Activated CD8-positive, alpha-beta memory T cell treated with anti-CD3 and anti-CD28 coated beads, Interleukin-2, amount 50 U/mL, for 1 hour (primary cell): Measurements from ENCODE around the gene TRUB2.
"Not testable (repeated sequence)": the region's sequence is repeated elsewhere in the genome, so short reads cannot be mapped to it uniquely, and the experiment has no call there.

Source experiments
- DNase-seq: peaks from one replicate; pipeline ENCODE4 v3.0.0-alpha.2; 2020; ENCODE audit errors: extremely low read depth

The TRUB2 gene

DNA sequence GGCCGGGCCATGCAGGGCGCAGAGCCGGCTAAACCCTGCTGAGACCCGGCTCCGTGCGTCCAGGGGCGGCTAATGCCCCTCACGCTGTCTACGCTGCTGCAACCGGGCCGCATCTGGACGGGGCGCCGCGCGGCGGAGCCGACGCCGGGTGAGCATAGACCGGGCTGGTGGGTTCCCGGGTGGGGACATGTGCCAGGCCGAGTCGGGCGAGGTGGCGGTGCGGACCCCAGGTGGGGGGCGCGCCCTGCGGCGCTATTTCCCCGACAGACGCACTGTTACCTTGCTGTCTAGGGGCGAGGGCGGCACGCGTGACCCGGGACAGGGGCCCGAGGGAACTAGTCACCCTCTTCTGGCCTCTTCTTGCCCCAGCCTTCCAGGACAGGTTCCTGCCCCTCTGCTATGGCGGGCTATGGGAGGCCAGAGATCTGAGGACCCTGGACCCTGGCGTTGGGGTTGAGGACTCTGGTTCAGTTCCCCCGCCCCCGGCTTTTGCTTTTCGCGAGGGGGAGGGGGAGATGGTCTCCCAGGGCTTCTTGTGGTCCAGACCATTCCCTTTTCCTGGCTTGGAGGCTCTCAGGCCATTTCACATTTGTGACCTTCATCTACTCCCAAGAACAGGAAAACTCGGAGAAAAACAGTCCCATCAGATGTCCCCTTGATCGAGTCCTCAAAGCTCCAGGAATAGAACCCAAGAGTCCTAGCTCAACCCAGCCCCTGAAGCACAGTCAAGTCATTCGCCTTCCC lies 18.6 kb upstream of the TRUB2 start:
- DNase-seq = no peak

DNA sequence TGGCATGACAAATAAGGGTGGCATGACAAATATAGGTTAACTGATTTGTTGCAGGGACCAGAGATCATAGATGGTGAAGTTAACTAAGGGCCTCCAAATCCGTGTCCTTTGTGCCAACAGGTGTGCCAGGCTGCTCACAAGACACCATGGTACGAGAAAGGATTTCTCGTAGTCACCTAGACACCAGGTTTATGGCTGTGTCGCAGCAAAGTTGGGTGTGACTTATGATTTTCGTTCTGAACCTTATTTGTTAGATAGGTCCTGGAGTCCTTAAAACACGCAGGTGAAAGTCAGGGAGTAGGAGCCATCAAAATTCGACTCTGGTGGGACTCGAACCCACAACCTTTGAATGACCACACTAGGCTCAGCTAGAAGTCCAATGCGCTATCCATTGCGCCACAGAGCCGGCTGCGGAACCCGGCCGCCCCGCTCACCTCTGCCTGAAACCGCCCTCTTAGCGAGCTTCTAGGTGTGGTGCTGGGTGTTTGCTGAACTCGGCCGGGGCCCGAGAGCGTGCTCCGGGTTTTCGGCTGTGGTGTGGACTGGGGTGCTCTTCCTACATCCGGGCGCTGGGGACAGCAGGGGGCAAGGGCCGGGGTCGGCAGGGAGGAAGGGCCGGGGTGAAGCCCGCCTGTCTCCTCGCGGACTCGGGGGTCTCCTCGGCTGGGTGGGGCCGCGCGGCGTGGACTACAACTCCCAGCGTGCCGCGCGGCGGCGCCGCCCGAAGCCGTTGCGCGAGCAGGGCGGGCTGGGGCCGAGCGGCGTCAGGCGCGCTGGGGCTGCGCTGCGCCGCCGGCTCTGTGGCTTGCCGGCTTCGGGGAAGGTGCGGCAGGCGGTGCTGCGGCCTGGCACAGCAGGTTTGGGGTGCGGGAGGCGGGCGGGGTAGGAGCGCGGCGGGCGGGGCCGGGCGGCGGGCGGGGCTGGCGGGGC lies 17.8 kb upstream of the TRUB2 start, which contains the start of gene SLC27A4:
TSS of gene SLC27A4 (plus strand) at position 767 of the 930 bp plus-strand sequence. CDS start 2,606 bp downstream, outside the sequence.
- DNase-seq = peak; percentile 40

DNA sequence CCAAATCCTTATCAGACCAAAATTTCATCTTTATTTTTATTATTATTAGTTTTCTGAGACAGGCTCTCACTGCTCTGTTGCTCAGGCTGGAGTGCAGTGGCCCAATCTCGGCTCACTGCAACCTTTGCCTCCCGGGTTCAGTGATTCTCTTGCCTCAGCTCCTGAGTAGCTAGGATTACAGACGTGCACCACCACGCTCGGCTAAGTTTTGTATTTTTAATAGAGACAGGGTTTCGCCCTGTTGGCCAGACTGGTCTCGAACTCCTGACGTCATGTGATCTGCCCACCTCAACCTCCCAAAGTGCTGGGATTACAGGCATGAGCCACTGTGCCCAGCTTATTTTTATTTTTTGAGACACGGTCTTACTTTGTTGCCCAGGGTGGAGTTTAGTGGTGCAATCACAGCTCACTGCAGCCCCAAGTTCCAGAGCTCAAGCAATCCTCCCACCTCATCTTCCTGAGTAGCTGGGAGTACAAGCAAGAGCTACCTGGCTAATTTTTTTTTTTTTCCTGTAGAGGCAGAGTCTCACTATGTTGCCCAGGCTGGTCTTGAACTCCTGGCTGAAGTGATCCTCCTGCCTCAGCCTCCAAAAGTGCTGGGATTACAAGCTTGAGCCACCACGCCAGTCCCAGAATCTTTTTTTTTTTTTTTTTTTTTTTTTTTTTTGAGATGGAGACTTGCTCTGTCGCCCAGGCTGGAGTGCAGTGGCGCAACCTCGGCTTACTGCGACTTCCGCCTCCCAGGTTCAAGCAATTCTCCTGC lies 16.8 kb upstream of the TRUB2 start:
- not testable (repeated sequence) for DNase-seq

DNA sequence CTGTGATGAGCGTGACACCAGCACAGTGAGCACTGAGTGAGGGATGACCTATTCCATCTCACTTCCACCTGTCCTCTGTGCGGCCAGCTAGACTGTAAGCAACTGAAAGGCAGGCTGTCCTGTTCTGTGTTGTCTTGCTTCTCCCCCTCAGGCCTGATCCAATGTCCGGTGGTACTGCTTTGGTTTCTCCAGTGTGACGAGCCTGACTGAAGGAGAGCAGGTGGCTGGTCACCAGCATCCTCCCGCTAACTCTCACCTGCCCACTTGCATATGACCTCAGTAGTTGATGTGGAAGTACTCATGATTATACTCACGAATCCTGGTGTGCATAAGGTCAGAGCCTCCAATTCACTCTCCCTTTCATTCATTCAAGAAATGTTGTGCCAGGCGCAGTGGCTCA lies 15.7 kb upstream of the TRUB2 start:
- DNase-seq = no peak

DNA sequence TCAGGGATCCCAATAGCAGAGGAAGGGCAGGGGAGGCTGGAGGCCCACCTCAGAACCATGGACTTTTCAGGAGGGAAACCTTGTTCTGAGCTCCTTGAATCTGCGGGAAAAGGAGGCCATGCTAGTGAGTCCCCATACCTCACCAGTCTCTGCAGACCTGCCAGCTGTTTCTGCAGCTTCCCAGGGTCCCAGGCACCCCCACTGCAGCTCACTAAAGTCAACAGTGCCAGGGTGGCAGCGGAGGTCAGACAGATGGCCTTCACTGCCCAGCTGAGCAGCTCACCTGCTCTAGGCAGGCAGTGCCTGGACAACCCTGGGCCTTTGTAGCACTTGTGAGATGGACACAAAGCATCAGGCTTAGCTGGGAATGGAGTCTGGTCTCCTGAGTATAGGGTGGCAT lies 13.7 kb upstream of the TRUB2 start:
- no peak for DNase-seq

DNA sequence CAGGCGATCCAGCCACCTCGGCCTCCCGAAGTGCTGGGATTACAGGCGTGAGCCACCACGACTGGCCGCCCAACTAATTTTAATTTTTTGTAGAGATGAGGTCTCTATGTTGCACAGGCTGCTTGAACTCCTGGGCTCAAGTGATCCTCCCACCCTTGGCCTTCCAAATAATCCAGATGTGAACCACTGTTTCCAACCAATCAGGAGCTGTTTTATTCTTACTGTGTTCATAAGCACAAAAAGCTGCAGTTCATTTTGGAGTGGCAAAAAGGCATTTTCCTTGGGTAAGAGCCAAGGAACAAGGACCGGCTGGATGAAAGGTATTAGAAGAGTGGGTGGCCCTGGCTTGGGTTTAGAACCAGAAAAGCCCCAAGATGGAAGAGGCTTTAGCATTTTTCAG lies 12.9 kb upstream of the TRUB2 start:
- DNase-seq = no peak

DNA sequence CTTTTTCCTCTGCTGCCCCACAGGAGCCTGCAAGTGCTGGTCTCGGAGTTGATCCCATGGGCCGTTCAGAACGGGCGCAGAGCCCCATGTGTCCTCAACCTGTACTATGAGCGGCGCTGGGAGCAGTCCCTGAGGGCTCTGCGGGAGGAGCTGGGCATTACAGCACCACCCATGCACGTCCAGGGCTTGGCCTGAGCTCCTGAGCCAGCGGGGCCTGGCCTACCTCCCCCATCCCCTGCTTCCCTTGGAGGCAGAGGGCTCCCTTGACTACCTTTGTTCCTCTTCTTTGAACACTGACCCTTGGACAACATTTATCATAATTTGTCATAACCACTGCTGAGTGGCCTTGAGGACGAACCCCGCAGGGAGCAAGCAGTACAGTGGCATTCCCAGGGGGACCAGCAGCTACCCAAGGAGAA lies 11.2 kb upstream of the TRUB2 start:
- DNase-seq = no peak

DNA sequence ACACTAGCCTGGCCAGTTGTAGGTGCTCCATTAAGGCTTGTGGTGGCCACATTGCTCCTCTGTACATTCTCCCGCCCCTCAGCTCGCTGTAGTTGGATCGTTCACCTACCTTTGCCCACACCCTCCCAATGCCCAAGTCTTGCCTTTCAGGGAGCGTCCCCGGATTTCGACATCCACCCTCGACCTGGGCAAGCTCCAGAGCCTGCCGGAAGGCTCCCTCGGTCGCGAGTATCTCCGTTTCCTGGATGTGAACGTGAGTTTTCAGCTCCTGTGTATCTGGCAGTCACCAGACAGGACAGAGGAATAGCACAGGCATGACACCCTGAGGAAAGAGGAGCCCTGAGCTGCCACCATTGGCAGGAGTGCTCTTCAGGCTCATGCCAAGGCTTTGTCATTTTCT lies 3.4 kb upstream of the TRUB2 start:
- DNase-seq = no peak

DNA sequence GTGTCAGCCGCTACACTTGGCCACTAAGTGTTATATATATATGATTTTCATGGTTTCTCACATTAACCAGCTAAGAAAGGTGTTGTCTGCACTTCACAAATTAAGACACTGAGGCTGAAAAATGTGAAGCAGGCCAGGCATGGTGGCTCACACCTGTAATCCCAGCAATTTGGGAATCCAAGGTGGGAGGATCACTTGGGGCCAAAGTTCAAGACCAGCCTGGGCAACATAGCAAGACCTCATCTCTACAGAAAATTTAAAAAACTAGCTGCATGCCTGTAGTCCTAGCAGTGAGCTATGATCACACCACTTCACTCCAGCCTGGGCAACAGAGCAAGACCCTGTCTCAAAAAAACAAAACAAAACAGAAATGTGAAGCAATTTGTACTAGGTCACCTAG lies 2.2 kb upstream of the TRUB2 start:
- DNase-seq = no peak

DNA sequence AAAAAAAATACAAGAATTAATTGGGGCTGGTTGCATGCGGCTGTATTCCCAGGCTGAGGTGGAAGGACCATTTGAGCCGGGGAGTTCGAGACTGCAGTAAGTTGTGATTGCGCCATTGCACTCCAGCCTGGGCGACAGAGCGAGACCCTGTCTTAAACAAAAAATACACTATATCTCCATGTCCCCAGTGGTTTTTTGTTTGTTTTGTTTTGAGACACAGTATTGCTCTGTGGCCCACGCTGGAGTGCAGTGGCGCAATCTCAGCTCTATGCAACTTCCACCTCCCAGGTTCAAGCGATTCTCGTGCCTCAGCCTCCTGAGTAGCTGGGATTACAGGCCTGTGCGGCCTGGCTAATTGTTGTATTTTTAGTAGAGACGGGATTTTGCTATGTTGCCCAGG lies 1.5 kb upstream of the TRUB2 start:
- no peak for DNase-seq

DNA sequence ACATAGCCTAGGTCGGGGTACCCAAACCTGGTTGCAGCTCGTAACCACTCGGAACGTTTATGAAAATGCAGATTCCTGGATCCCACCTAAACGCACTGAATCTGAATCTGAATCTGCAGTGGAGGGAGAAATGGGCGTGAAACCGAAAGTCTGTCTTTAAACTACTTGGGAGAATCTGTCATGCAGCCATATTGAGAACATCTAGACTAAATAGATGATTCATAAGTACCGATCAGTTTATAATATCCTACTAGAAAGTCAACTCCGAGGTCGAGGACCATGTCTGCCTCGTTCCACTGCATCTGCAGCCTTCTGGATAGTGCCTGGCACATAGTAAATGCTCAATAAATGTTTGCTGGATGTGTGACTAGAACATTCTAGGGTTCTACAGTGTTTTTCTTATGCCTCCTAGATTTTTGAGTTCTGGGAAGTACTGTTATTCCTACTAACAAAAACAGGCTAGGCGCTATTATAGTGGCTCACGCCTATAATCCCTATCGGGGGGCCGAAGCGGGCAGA lies 1.0 kb upstream of the TRUB2 start:
- no peak for DNase-seq

DNA sequence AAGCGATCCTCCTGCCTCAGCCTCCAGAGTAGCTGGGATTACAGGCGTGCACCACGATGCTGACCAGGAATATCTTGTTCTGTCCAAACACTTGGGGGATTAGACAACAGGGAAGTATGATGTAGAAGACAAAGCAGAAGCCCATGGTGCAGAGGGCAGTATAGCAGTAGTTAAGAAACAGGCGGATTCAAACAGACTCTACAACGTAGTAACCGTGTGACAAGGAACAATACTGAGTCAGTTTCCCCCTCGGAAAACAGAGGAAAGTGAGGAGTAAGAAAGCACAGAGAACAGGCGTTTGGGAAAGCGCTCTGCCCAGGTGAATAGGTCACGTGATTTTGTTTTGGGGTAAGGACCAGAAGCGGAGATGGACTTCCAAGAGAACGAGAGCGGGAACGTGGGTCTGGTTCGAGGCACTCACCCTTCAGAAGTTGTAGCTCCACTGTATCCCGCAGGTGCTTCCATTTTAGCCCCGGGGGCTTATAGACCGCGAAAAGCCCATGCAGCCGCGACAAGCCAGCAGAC lies 306 bp downstream of the TRUB2 start:
- no peak for DNase-seq

DNA sequence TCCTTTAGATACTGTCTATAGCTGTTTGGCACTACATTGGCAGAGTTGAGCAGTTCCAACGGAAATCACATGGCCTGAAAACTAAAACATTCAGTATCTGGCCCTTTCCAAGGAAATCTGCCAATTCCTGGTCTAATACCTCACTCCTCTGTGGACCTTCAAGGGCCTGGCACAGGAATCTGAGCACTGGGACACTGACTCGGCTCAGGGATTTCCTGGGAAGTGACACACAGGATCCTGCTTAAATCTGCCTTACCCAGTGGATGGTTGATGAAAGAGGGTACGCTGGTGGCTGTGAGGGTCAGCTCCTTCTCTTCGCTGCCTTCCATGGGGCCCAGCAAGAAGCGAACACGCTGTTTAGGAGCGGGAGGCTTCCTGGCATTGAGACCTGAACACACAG lies 904 bp downstream of the TRUB2 start:
- no peak for DNase-seq

DNA sequence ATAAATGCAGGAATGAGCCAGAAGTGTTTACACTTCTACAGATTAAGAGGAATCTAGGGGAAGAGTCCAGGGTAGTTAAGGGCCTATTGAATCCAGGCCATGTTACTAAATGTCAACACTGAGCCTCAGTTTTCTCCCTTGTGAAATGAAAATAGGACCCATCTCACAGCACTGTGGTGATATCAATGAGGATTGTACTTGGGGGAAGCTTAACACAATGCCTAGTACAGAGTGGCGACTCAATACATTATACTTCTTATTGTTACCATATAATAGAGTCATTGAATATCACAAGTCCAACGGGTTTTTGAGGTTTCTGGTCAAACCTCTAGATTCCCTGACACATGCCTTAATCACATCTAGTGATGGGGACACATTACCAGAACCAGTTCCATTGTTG lies 4.6 kb downstream of the TRUB2 start:
- no peak for DNase-seq

DNA sequence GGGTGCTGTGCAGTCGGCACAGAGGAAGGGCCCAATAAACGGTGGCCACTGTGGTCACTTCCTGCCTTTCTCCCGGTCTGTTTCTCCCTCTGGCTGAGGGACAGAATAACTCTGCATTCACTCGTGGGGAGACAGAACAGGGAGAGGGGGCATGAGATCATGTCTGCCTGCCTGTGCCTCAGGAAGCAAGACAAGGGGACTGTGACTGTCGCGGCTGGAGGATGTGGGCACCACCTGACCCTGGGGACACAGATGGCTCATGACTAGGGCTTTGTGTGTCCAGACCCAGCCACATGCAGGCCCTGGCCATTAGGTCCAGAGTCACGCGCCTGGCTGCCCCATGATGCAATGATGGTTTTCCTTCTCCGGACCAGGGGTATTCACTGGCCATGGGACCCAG lies 5.8 kb downstream of the TRUB2 start:
- DNase-seq = no peak

DNA sequence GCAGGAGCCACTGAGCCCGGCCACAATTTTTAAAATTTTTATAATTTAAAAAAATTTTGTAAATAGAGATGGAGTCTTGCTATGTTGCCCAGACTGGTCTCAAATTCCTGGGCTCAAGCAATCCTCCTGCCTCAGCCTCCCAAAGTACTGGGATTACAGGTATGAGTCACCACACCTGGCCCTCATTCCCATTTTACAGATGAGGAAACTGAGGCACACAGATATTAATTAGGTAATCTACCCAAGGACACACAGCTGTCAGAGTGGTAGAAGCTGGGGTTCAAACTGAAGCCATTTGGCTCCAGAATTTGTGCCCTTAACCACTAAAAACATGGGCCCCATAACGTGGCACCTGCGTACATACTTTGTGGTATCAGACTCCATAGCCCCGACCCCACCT lies 7.5 kb downstream of the TRUB2 start:
- no peak for DNase-seq

DNA sequence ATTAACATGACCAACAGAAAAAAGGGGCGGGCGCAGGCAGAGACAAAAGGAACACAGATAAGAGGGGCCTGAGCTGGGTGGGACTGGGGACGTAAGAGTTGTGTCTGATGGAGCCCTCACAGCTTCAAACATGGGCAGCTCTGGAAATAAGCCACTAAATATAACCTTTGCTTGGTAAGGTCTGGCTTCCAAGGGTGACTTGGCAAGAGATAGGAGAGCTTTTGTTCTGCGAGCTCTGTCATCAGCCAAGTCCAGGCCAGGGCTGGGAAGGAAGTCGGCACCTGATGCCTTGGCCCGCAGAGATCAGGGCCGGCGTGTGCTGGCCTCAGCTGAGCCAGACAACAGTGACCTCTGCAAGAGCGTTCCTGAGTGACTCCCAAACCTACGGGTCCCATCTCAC lies 11.8 kb downstream of the TRUB2 start:
- no peak for DNase-seq

DNA sequence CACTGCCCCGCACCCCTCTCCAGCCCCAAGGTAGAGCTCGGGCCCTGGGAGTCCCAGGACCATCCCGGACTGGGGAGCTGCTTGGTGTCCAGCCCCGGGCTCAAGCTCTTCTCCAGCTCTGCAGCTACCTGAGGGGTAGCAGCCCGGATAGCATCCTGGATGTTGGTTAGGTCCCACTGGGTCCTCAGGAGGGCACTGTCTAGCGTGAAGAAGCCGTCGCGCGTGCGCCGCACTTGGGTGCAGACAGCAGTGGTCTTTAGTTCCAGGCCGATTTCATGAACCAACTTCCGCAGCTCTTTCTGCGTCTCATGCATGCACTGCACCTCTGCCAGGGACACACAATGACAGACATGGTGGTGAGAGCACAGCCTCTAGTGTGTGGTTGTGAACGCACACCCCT lies 12.7 kb downstream of the TRUB2 start:
- no peak for DNase-seq

DNA sequence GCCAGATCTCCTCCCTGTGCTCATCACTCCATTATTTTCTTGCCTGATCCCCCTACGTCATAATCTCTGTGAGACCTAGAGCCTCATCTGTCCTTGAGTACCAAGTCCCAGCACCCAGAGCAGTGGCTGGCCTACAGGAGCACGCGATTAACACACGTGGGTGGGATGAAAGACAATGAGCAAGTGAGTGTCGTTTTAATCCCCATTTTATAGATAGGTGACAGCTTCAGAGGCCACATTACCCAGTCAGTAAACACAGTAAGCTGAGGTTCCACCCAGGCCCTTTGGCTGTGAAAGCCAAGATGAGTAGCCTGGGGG lies 17.3 kb downstream of the TRUB2 start:
- no peak for DNase-seq

DNA sequence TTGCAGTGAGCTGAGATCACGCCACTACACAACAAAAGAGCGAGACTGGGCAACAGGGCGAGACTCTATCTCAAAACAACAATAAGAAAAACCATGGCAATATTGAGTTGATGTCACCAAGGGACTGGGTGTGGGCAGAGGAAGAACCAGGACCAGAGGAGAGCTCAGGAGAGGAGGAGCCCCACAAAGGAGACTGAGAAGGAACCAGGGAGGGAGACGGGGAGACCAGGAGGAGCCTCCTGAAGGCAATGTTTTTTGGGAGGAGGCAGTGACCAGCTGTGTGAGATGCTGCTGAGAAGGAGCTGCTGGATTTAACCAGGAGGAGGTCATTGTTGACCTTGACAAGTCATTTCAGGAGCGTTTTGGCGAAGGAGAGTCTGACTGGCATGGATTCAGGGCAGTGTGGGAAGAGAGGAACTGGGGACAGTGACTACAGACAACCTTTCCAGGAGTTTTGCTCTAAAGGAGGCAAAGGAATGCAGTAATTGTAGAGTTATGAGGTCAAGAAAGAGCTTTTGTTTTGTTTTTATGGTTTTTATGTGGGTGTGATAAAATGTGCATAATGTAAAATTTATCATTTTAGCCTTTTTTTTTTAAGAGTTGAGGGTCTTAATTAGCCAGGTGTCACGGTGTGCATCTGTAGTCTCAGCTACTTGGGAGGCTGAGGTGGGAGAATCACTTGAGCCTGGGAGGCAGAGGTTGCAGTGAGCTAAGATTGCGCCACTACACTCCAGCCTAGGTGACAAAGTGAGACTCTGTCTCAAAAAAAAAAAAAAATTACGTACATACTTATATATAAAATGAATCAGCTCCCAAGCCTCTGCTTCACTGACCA lies 17.9 kb downstream of the TRUB2 start:
- no peak for DNase-seq
